Measurements from ENCODE around the gene RBM10.

The RBM10 gene

GRCh38 chrX:47218280-47218919 lies 73.4 kb downstream of the RBM10 start, which contains the start of gene CDK16:
Gene CDK16 (plus strand): TSS chrX:47218681. CDS start chrX:47223558, 4,877 bp downstream.
- peak; percentile 63 for DNase-seq (ENCODE audit: low read depth, low spot score)

GRCh38 chrX:47218920-47219815 lies 74.1 kb downstream of the RBM10 start:
- no peak for DNase-seq (ENCODE audit: low read depth, low spot score)

GRCh38 chrX:47221756-47222155 lies 76.7 kb downstream of the RBM10 start:
- DNase-seq (ENCODE audit: low read depth, low spot score), result no peak

GRCh38 chrX:47222751-47223350 lies 77.8 kb downstream of the RBM10 start:
- no peak for DNase-seq (ENCODE audit: low read depth, low spot score)

- no peak for DNase-seq (ENCODE audit: low read depth, low spot score)
These were observed 78.6 kb downstream of the RBM10 start for GRCh38 chrX:47223476-47224250.

- DNase-seq (ENCODE audit: low read depth, low spot score), result no peak
These were observed 79.4 kb downstream of the RBM10 start for GRCh38 chrX:47224266-47224895.

- no peak for DNase-seq (ENCODE audit: low read depth, low spot score)
These were observed 79.9 kb downstream of the RBM10 start for GRCh38 chrX:47224896-47225290.

- no peak for DNase-seq (ENCODE audit: low read depth, low spot score)
These were observed 81.0 kb downstream of the RBM10 start for GRCh38 chrX:47226071-47226470.

GRCh38 chrX:47226531-47227333 lies 81.7 kb downstream of the RBM10 start:
- no peak for DNase-seq (ENCODE audit: low read depth, low spot score)

- DNase-seq (ENCODE audit: low read depth, low spot score), result no peak
These were observed 82.2 kb downstream of the RBM10 start for GRCh38 chrX:47227334-47227583.

- no peak for DNase-seq (ENCODE audit: low read depth, low spot score)
These were observed 83.7 kb downstream of the RBM10 start for GRCh38 chrX:47228550-47229270.

- DNase-seq (ENCODE audit: low read depth, low spot score), result no peak
These were observed 84.4 kb downstream of the RBM10 start for GRCh38 chrX:47229427-47229826.

GRCh38 chrX:47230136-47230868 lies 85.3 kb downstream of the RBM10 start:
- no peak for DNase-seq (ENCODE audit: low read depth, low spot score)

GRCh38 chrX:47231167-47231566 lies 86.1 kb downstream of the RBM10 start:
- DNase-seq (ENCODE audit: low read depth, low spot score), result no peak

- no peak for DNase-seq (ENCODE audit: low read depth, low spot score)
These were observed 87.3 kb downstream of the RBM10 start for GRCh38 chrX:47232197-47232802.

- no peak for DNase-seq (ENCODE audit: low read depth, low spot score)
These were observed 87.8 kb downstream of the RBM10 start, which contains the start of gene USP11 for GRCh38 chrX:47232803-47233332. Gene USP11 (plus strand): TSS chrX:47233009. CDS start chrX:47233044, 35 bp downstream.

- peak; percentile 82 for DNase-seq (ENCODE audit: low read depth, low spot score)
These were observed 88.5 kb downstream of the RBM10 start for GRCh38 chrX:47233333-47234113.

GRCh38 chrX:47234583-47234982 lies 89.6 kb downstream of the RBM10 start:
- no peak for DNase-seq (ENCODE audit: low read depth, low spot score)

Data from smooth muscle cell of the brain vasculature (primary cell).